Measurements from ENCODE around the gene CNOT2.
"Not testable (repeated sequence)": the region's sequence is repeated elsewhere in the genome, so short reads cannot be mapped to it uniquely, and the experiment has no call there.

The CNOT2 gene

GRCh38 chr12:70366581-70367257 is 123.5 kb downstream of the CNOT2 start:
- DNase-seq, result peak; percentile 61

DNA sequence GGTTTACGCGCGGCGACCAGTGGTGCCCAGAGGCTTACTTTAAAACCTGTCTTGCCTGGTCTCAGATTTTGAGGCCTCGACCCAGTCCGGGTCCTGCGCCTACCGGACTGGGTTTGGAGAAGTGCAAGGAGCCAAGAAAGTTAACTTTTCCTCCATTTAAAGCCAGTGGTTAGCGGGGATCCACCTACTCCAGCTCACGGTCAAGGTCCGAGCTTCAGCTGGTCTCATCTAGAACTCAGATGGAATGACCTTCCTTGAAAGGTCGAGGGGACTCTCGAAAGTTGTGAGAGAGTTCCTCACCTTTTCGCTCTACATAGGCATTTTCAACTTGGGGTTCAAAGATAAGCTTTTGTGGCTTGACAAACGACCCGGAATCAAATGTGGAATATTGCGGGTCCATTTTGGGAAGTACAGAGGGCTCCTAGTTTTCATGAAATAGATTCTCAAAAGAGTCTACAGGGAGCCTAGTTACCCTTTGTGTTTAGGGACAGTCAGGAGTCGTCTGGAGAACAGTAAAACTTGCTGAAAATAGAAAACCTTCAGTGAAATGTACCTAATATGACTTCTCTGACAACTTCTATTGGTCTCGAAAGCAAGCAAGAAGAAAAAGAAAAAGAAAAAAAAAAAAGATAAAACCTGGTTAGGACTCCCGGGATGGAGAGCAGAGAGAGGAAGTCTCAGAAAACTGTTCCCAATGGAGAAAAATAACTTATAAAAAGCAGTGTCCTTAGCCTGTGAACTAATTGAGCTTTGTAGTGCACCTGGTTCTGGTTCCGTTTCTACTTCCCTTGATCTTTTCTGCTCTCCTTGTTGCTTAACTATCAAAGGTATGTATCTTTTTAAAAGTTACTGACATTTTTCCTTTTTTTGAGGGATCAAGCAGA is 124.3 kb downstream of the CNOT2 start:
- no peak for DNase-seq

DNA sequence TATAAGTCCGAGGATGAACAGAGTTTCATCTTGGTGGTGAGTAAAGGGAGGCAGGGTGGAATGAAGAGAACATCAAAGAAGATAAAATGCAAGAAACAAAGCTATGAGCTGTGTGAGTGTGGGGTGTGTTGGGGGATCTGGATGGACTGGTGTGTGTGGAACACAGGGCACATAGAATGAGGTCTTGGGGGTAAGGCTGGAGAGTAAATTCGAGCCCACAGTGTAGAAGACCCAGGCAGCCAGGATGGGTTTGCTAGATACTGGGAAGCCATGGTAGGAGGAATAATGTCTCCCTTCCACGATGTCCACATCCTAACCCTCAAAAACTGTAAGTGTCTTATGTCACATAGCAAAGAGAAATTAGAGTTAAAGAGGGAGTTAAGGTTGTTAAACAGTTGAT is 129.6 kb downstream of the CNOT2 start:
- DNase-seq, result no peak

DNA sequence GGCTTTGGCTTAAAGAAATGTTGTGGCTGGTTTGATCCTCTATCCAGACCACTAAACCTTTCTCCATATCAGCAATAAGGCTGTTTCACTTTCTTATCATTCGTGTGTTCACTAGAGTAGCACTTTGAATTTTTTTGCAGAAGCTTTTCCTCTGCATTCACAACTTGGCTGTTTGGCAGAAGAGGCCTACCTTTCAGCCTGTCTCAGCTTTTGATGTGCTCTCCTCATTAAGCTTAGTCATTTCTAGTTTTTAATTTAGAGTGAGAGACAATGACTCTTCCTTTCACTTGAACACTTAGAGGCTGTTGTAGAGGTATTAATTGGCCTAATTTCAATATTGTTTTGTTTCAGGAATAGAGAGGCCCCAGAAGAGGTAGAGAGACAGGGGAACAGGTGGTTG is 136.6 kb downstream of the CNOT2 start:
- DNase-seq, result no peak

DNA sequence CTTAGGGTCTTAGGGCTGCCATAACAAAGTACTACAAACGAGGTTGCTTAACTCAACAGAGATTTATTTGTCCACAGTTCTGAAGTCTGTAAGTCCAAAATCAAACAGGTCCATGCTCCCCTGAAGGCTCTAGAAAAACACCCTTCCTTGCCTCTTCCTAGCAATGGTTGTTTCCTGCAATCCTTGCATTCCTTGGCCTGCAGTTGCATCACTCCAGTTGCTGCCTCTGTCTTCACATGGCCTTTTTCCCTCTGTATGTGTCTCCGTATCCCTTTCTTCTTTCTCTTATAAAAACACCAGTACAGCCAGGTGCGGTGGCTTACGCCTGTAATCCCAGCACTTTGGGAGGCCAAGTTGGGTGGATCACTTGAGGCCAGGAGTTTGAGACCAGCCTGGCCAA is 140.3 kb downstream of the CNOT2 start:
- DNase-seq, result no peak

- no peak for DNase-seq
Measured at GRCh38 chr12:70383886-70384285, 140.7 kb downstream of the CNOT2 start.

GRCh38 chr12:70386771-70387170 is 143.5 kb downstream of the CNOT2 start:
- no peak for DNase-seq

GRCh38 chr12:70389678-70390077 is 146.4 kb downstream of the CNOT2 start:
- DNase-seq, result no peak

DNA sequence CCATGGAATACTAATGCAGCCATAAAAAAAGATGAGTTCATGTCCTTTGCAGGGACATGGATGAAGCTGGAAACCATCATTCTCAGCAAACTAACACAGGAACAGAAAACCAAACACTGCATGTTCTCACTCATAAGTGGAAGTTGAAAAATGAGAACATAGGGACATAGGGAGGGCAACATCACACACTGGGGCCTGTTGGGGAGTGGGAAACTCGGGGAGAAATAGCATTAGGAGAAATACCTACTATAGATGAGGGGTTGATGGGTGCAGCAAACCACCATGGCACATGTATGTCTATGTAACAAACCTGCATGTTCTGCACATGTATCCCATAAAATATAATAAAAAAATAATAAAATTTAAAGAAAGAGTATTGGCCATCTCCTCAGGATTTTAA is 149.4 kb downstream of the CNOT2 start:
- not testable (repeated sequence) for DNase-seq

DNA sequence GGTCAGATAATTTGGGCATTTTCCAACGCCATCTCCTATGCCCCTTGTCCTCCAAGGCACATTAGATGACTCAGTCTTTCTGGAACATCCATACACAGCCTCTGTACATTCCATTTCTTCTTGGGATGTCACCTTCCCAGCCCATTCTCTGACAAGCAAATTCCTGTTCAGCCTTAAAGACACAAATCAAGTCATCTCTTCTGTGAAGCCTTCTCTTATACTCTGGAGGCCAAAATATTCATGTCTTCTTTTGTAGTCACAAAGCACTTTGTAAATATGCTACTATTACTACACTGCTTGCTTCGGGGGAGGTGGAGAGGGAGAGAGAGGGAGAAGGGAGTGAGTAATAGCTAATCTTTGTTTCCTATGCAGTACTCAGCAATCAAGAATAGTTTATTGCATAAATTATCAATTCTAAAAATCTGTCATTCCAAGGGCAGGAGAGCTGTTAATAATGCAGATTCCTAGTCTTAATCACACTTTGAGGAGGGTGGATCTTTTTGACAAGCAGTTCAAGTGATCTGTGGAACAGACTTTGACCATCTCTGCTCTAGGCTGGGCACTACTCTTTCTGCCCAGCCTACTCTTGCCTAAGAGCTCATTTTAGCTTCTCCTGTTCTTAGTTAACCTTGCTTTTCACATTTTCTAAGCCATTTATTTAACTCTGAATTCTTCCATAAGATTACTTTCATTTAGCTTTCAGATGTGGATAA is 150.7 kb downstream of the CNOT2 start:
- no peak for DNase-seq

DNA sequence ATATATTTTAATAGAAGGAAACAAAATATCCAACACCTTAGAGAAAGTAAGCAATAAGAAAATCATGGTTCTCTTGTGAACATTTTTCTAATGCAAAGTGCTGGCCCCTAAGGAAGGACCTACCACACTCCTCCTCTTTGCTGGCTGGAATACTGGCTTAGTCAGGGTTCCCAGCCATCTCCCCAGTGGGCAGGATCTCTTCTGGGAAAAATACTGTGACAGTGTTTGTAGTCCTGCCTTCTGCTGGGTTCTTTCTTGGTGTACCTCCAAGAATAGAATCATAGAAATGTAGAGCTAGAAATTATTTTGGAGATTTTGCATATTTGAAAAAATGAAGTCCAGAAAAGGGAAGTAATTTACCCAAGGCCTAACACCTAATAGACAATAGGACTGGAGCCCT is 154.8 kb downstream of the CNOT2 start:
- no peak for DNase-seq

DNA sequence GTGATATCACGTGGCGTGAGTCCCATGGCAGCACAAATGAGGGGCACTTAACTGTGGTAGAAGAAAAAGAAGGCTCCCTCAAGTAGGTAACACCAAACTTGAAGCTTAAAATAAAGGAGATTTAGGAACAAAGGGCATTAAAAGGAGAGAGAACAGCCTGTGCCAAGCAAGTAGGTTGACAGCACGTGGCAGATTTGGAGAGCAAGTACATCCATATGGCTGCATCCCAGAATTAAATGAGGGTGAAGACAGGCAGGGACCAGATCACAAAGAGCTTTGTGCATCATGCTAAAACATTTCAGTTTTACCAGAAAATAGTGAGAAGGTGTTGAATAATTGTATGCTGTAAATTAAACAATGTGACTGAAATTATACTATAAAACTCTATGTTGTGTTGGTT is 155.6 kb downstream of the CNOT2 start:
- DNase-seq, result no peak

- DNase-seq, result no peak
Measured at GRCh38 chr12:70399311-70399710, 156.1 kb downstream of the CNOT2 start.

GRCh38 chr12:70400124-70400523 is 156.9 kb downstream of the CNOT2 start:
- no peak for DNase-seq

DNA sequence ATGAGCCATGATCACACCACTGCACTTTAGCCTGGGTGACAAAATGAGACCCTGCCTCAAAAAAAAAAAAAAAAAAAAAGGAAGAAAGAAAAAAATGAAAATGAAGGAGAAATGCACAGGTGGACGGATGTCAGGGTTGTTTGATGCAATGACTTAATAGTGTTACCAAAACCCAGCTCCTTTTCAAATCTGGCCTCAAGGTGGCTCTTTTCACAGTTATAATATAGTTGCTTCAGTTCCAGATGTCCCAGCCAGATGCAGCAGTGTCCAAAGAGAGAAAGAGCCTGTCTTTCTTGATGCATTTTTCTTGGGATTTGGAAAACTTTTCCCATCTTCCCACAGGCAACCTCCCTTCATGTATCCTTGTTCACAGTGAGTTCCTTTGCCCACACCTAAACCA is 159.4 kb downstream of the CNOT2 start:
- no peak for DNase-seq

DNA sequence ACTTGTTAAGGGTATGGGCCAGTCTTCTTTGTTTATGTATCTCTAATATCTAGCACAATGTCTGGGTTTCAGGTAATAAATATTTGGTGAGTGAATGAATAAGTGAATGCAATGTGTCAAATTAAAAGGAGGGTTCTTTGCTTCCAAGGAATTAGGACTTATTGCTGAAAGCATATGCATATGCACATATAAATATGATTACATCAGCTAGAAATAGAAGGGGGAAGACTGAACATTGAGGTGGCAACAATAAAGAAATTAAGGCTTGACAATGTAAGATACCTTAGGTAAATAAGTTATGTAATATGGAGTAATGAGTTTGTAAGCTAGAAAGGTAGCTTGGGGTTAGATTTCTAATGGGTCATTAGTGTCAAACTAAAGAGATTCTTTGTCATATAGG is 160.6 kb downstream of the CNOT2 start:
- no peak for DNase-seq
